Measurements from ENCODE around the gene FRMD4A.

Gene FRMD4A

GRCh38 chr10:13719425-13719824 lies 611.3 kb downstream of the FRMD4A start:
- DNase-seq (ENCODE audit: extremely low spot score), result no peak
- CTCF ChIA-PET, result no interaction called here
- TF ChIP-seq NFRKB (IDR thresholded peaks at IDR 0.05), result no peak
- TF ChIP-seq, protein P1, sequence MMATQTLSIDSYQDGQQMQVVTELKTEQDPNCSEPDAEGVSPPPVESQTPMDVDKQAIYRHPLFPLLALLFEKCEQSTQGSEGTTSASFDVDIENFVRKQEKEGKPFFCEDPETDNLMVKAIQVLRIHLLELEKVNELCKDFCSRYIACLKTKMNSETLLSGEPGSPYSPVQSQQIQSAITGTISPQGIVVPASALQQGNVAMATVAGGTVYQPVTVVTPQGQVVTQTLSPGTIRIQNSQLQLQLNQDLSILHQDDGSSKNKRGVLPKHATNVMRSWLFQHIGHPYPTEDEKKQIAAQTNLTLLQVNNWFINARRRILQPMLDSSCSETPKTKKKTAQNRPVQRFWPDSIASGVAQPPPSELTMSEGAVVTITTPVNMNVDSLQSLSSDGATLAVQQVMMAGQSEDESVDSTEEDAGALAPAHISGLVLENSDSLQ (IDR thresholded peaks at IDR 0.05), result no peak
- TF ChIP-seq TARDBP (IDR thresholded peaks at IDR 0.05), result no peak
- TF ChIP-seq SUZ12 (IDR thresholded peaks at IDR 0.05), result no peak
- TF ChIP-seq FOXK2 (IDR thresholded peaks at IDR 0.05), result no peak
- no peak for TF ChIP-seq ARNT (IDR thresholded peaks at IDR 0.05)
- no peak for TF ChIP-seq ELF4 (IDR thresholded peaks at IDR 0.05)
- no peak for TF ChIP-seq HDGF (IDR thresholded peaks at IDR 0.05; ENCODE audit: borderline replicate concordance)
- no peak for TF ChIP-seq FOXA1 (IDR thresholded peaks at IDR 0.05)
- no peak for TF ChIP-seq FOXM1 (IDR thresholded peaks at IDR 0.05; ENCODE audit: borderline replicate concordance)
- TF ChIP-seq LEF1 (IDR thresholded peaks at IDR 0.05; ENCODE audit: borderline replicate concordance), result no peak
- no peak for TF ChIP-seq CTBP1 (IDR thresholded peaks at IDR 0.05; ENCODE audit: borderline replicate concordance)
- TF ChIP-seq ZNF384 (IDR thresholded peaks at IDR 0.05), result no peak
- TF ChIP-seq SP1 (IDR thresholded peaks at IDR 0.05), result no peak
- no peak for TF ChIP-seq L3MBTL2 (conservative IDR thresholded peaks at IDR 0.05)
- no peak for TF ChIP-seq BHLHE40 (IDR thresholded peaks at IDR 0.05; ENCODE audit: borderline replicate concordance)
- POLR2A ChIA-PET, result interaction anchor here (0.9 kb wide), 1 partner anchor 12 kb away, joined by 3 read pairs; no protein-coding TSS in a partner anchor

DNA sequence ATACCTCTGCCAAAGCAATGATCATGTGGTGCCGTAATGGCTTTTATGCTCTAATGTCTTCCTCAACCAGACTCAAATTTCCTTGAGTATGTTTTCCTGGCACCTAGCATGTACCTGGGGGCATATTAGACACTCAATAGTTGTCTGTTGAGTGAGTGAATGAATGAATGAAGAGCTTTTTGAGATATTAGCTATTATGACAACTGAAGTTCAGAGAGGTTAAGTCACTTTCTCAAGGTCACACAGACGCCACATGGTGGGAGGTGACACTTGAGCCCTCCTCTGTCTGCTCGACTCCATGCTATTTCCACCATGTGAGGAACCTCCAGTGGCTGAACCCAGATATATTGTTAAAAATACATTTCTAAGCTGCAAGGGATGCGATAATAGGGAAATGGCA lies 611.9 kb downstream of the FRMD4A start:
- CTCF ChIA-PET, result no interaction called here
- POLR2A ChIA-PET, result no interaction called here
- no peak for DNase-seq (ENCODE audit: extremely low spot score)
- TF ChIP-seq L3MBTL2 (conservative IDR thresholded peaks at IDR 0.05) (no peak), LEF1 (IDR thresholded peaks at IDR 0.05; ENCODE audit: borderline replicate concordance) (no peak), CTBP1 (IDR thresholded peaks at IDR 0.05; ENCODE audit: borderline replicate concordance) (no peak), ELF4 (IDR thresholded peaks at IDR 0.05) (no peak), FOXM1 (IDR thresholded peaks at IDR 0.05; ENCODE audit: borderline replicate concordance) (no peak), NFRKB (IDR thresholded peaks at IDR 0.05) (no peak), FOXK2 (IDR thresholded peaks at IDR 0.05) (no peak), ZNF384 (IDR thresholded peaks at IDR 0.05) (no peak), SUZ12 (IDR thresholded peaks at IDR 0.05) (no peak), HDGF (IDR thresholded peaks at IDR 0.05; ENCODE audit: borderline replicate concordance) (no peak), BHLHE40 (IDR thresholded peaks at IDR 0.05; ENCODE audit: borderline replicate concordance) (no peak), FOXA1 (IDR thresholded peaks at IDR 0.05) (no peak), TARDBP (IDR thresholded peaks at IDR 0.05) (no peak), ARNT (IDR thresholded peaks at IDR 0.05) (no peak), SP1 (IDR thresholded peaks at IDR 0.05) (no peak)
- TF ChIP-seq, protein P1 (IDR thresholded peaks at IDR 0.05), result no peak

DNA sequence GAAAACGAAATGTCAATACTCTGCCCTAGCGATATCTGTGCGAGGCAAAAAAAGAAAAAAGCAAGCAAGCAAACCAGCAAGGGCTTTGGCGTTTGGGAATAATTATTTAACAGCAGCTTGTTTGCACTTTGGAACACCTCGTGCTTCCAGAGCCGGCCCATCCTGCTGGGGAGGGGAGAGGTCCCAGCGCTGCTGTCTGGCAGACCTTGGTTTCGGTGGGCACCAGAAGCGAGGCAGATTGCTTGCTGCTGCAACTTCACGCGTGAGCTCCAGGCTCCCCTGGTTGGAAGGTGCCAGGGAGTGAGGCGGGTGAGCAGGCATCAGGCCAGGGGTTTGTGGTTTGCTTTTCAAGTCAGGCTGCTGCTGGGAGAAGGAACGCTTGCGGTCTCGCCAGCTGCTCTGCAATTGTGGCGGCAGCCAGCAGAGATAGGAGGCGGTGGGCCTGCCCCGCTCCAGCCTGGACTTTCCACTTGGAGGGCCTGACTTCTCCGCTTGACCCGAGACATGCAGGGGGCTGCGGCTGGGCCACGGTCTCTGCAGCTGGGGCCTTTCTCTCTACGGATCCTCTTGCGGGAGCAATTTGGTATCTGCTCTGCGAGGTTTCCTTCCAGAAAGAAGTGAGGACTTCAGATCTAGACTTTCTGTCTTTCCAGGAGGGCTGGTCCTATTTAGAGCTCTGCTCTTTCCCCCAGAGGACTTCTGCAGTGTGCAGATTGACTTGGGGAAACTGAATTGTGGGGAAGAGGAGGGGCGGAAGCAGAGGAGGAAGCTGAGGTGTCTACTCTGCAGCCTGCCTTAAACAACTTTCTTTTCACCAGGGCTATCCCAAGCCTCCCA lies 612.6 kb downstream of the FRMD4A start:
- no peak for DNase-seq (ENCODE audit: extremely low spot score)
- POLR2A ChIA-PET, result interaction anchor here (1.7 kb wide), 1 partner anchor 10 kb away, joined by 5 read pairs; no protein-coding TSS in a partner anchor
- TF ChIP-seq TARDBP (IDR thresholded peaks at IDR 0.05) (no peak), CTBP1 (IDR thresholded peaks at IDR 0.05; ENCODE audit: borderline replicate concordance) (no peak), SUZ12 (IDR thresholded peaks at IDR 0.05) (no peak), L3MBTL2 (conservative IDR thresholded peaks at IDR 0.05) (no peak), FOXM1 (IDR thresholded peaks at IDR 0.05; ENCODE audit: borderline replicate concordance) (no peak), SP1 (IDR thresholded peaks at IDR 0.05) (no peak), ZNF384 (IDR thresholded peaks at IDR 0.05) (no peak), HDGF (IDR thresholded peaks at IDR 0.05; ENCODE audit: borderline replicate concordance) (no peak), FOXK2 (IDR thresholded peaks at IDR 0.05) (no peak), LEF1 (IDR thresholded peaks at IDR 0.05; ENCODE audit: borderline replicate concordance) (no peak), ELF4 (IDR thresholded peaks at IDR 0.05) (no peak), FOXA1 (IDR thresholded peaks at IDR 0.05) (no peak), NFRKB (IDR thresholded peaks at IDR 0.05) (no peak), BHLHE40 (IDR thresholded peaks at IDR 0.05; ENCODE audit: borderline replicate concordance) (no peak), ARNT (IDR thresholded peaks at IDR 0.05) (no peak)
- TF ChIP-seq, protein P1 (IDR thresholded peaks at IDR 0.05), result no peak
- CTCF ChIA-PET, result no interaction called here

GRCh38 chr10:13717571-13717935 lies 613.2 kb downstream of the FRMD4A start:
- no peak for TF ChIP-seq FOXK2 (IDR thresholded peaks at IDR 0.05)
- TF ChIP-seq ELF4 (IDR thresholded peaks at IDR 0.05), result no peak
- TF ChIP-seq ARNT (IDR thresholded peaks at IDR 0.05), result no peak
- no peak for TF ChIP-seq CTBP1 (IDR thresholded peaks at IDR 0.05; ENCODE audit: borderline replicate concordance)
- no peak for TF ChIP-seq L3MBTL2 (conservative IDR thresholded peaks at IDR 0.05)
- TF ChIP-seq HDGF (IDR thresholded peaks at IDR 0.05; ENCODE audit: borderline replicate concordance), result no peak
- TF ChIP-seq SUZ12 (IDR thresholded peaks at IDR 0.05), result no peak
- TF ChIP-seq SP1 (IDR thresholded peaks at IDR 0.05), result no peak
- TF ChIP-seq LEF1 (IDR thresholded peaks at IDR 0.05; ENCODE audit: borderline replicate concordance), result no peak
- TF ChIP-seq BHLHE40 (IDR thresholded peaks at IDR 0.05; ENCODE audit: borderline replicate concordance), result no peak
- TF ChIP-seq, protein P1 (IDR thresholded peaks at IDR 0.05), result no peak
- no peak for TF ChIP-seq FOXM1 (IDR thresholded peaks at IDR 0.05; ENCODE audit: borderline replicate concordance)
- CTCF ChIA-PET, result no interaction called here
- DNase-seq (ENCODE audit: extremely low spot score), result no peak
- POLR2A ChIA-PET, result interaction anchor here (1.7 kb wide), 1 partner anchor 10 kb away, joined by 5 read pairs; no protein-coding TSS in a partner anchor
